ENCODE results near the gene ASB16.

ASB16 gene

GRCh38 chr17:44176257-44176656 lies 5.8 kb downstream of the ASB16 start:
- Histone ChIP-seq H3K9ac (ENCODE audit: low read length) (no peak overlapping the region), H3K27me3 (ENCODE audit: low read depth, low read length) (no peaks in the 10 kb centered on the region), H3K4me3 (ENCODE audit: low read length) (no peak overlapping the region), H3K9me3 (ENCODE audit: insufficient read depth, low read length) (no peaks in the 10 kb centered on the region), H4K20me1 (ENCODE audit: insufficient read depth, low read length) (no peaks in the 10 kb centered on the region), H2AFZ (ENCODE audit: low read depth, low read length) (no peak overlapping the region), H3K4me1 (ENCODE audit: low read length) (no peaks in the 10 kb centered on the region; the same call in 1 of the 2 replicates), H3K79me2 (ENCODE audit: low read length) (no peaks in the 10 kb centered on the region), H3K4me2 (ENCODE audit: low read length) (no peak overlapping the region), H3K27ac (ENCODE audit: low read length) (no peak overlapping the region), H3K36me3 (replicated peaks; ENCODE audit: low read depth, low read length) (peaks cover 3% of the 10 kb centered on the region)
- no peak for TF ChIP-seq EZH2phosphoT487 (IDR thresholded peaks at IDR 0.05; ENCODE audit: low read depth)
- TF ChIP-seq CTCF (IDR thresholded peaks at IDR 0.05; ENCODE audit: low read depth, low read length): no peak

- Histone ChIP-seq H3K4me3 (ENCODE audit: low read length) (no peak overlapping the region), H2AFZ (ENCODE audit: low read depth, low read length) (no peak overlapping the region), H3K9me3 (ENCODE audit: insufficient read depth, low read length) (no peaks in the 10 kb centered on the region), H3K36me3 (replicated peaks; ENCODE audit: low read depth, low read length) (peaks cover 7% of the 10 kb centered on the region), H4K20me1 (ENCODE audit: insufficient read depth, low read length) (no peaks in the 10 kb centered on the region), H3K9ac (ENCODE audit: low read length) (no peak overlapping the region), H3K4me1 (ENCODE audit: low read length) (no peaks in the 10 kb centered on the region), H3K79me2 (ENCODE audit: low read length) (peaks cover 2% of the 10 kb centered on the region; the same call in 1 of the 2 replicates), H3K27me3 (ENCODE audit: low read depth, low read length) (no peaks in the 10 kb centered on the region), H3K4me2 (ENCODE audit: low read length) (no peak overlapping the region), H3K27ac (ENCODE audit: low read length) (no peak overlapping the region)
- TF ChIP-seq EZH2phosphoT487 (IDR thresholded peaks at IDR 0.05; ENCODE audit: low read depth): no peak
- TF ChIP-seq CTCF (IDR thresholded peaks at IDR 0.05; ENCODE audit: low read depth, low read length): no peak
These were observed 6.4 kb downstream of the ASB16 start for GRCh38 chr17:44176671-44177501.

GRCh38 chr17:44177640-44178039 lies 7.1 kb downstream of the ASB16 start:
- Histone ChIP-seq H3K9me3 (ENCODE audit: insufficient read depth, low read length) (no peaks in the 10 kb centered on the region), H2AFZ (ENCODE audit: low read depth, low read length) (no peak overlapping the region), H3K27ac (ENCODE audit: low read length) (no peak overlapping the region), H3K36me3 (replicated peaks; ENCODE audit: low read depth, low read length) (peaks cover 13% of the 10 kb centered on the region), H3K4me1 (ENCODE audit: low read length) (no peaks in the 10 kb centered on the region), H3K4me3 (ENCODE audit: low read length) (no peak overlapping the region), H3K4me2 (ENCODE audit: low read length) (no peak overlapping the region), H3K79me2 (ENCODE audit: low read length) (peaks cover 10% of the 10 kb centered on the region; the same call in 1 of the 2 replicates), H3K27me3 (ENCODE audit: low read depth, low read length) (no peaks in the 10 kb centered on the region), H4K20me1 (ENCODE audit: insufficient read depth, low read length) (no peaks in the 10 kb centered on the region), H3K9ac (ENCODE audit: low read length) (no peak overlapping the region)
- no peak for TF ChIP-seq CTCF (IDR thresholded peaks at IDR 0.05; ENCODE audit: low read depth, low read length)
- TF ChIP-seq EZH2phosphoT487 (IDR thresholded peaks at IDR 0.05; ENCODE audit: low read depth): no peak

- peaks cover 11% of the 10 kb centered on the region; the same call in 1 of the 2 replicates for H3K79me2 ChIP-seq (ENCODE audit: low read length)
- no peak overlapping the region for H3K9ac ChIP-seq (ENCODE audit: low read length)
- peaks cover 13% of the 10 kb centered on the region for H3K36me3 ChIP-seq (replicated peaks; ENCODE audit: low read depth, low read length)
- H3K4me1 ChIP-seq (ENCODE audit: low read length): no peaks in the 10 kb centered on the region
- H2AFZ ChIP-seq (ENCODE audit: low read depth, low read length): no peak overlapping the region
- no peaks in the 10 kb centered on the region for H4K20me1 ChIP-seq (ENCODE audit: insufficient read depth, low read length)
- H3K9me3 ChIP-seq (ENCODE audit: insufficient read depth, low read length): no peaks in the 10 kb centered on the region
- no peaks in the 10 kb centered on the region for H3K27me3 ChIP-seq (ENCODE audit: low read depth, low read length)
- H3K4me2 ChIP-seq (ENCODE audit: low read length): no peak overlapping the region
- TF ChIP-seq CTCF (IDR thresholded peaks at IDR 0.05; ENCODE audit: low read depth, low read length) (no peak), EZH2phosphoT487 (IDR thresholded peaks at IDR 0.05; ENCODE audit: low read depth) (no peak)
- no peak overlapping the region for H3K27ac ChIP-seq (ENCODE audit: low read length)
- H3K4me3 ChIP-seq (ENCODE audit: low read length): no peak overlapping the region
These were observed 7.6 kb downstream of the ASB16 start for GRCh38 chr17:44178133-44178532.
